H1 (cell line): ENCODE data around the gene HCAR2. TPM values are rescaled to one million over a fixed set of nuclear protein-coding genes. Genes with fewer than 3 reads are reported as not detected.
"Not testable (repeated sequence)": the region's sequence is repeated elsewhere in the genome, so short reads cannot be mapped to it uniquely, and the experiment has no call there.

Experiments used
- CTCF ChIA-PET: fragments of 300-600 bp; sonication (Branson Sonifier 250); formaldehyde crosslinking; loops from one replicate; lab custom pipeline; 2021; ENCODE audit not compliant: partially characterized antibody; lab: Charles Lee
- POLR2A ChIA-PET: fragments of 300-600 bp; sonication (Branson Sonifier 250); formaldehyde crosslinking; loops from one replicate; lab custom pipeline; 2021; ENCODE audit warnings: inconsistent platforms; ENCODE audit not compliant: partially characterized antibody; lab: Charles Lee
- DNase-seq, 2 experiments: peaks; one replicate each; pipeline versions ENCODE4 v3.0.0 to v3.0.0-alpha.2; 2010 to 2022; ENCODE audit warnings: low spot score in 2 of 2, low read depth in 1 of 2, mixed read lengths in 1 of 2
- FAIRE-seq: peaks from 2 replicates; lab custom pipeline; 2011; peaks lifted over from hg19 to GRCh38; lab: Jason Lieb, UNC
- H2AFZ ChIP-seq: 2 replicates; pipeline ENCODE4 v1.8.1; 2012; ENCODE audit warnings: low read length, inconsistent platforms
- H2AK5ac ChIP-seq: 2 replicates; pipeline ENCODE4 v1.6.1; 2013; ENCODE audit warnings: low read depth, low read length
- H2BK120ac ChIP-seq: replicated peaks from 2 replicates; pipeline ENCODE3; 2013; ENCODE audit warnings: low read depth, low read length, inconsistent platforms
- H2BK12ac ChIP-seq: 2 replicates; pipeline ENCODE4 v1.6.1; 2013; ENCODE audit warnings: low read depth, low read length
- H2BK15ac ChIP-seq: 2 replicates; pipeline ENCODE4 v1.6.1; 2013; ENCODE audit warnings: low read length
- H2BK20ac ChIP-seq: 2 replicates; pipeline ENCODE4 v1.6.1; 2013; ENCODE audit warnings: low read length
- H2BK5ac ChIP-seq: 2 replicates; pipeline ENCODE4 v1.6.1; 2013; ENCODE audit warnings: low read depth, low read length
- H3K14ac ChIP-seq: 2 replicates; pipeline ENCODE4 v1.6.1; 2013; ENCODE audit warnings: inconsistent platforms; ENCODE audit not compliant: insufficient read length
- H3K18ac ChIP-seq: 2 replicates; pipeline ENCODE4 v1.6.1; 2013; ENCODE audit warnings: low read length; ENCODE audit errors: extremely low read depth
- H3K23ac ChIP-seq: 2 replicates; pipeline ENCODE4 v1.6.1; 2013; ENCODE audit warnings: inconsistent platforms; ENCODE audit not compliant: insufficient read length
- H3K23me2 ChIP-seq: 2 replicates; pipeline ENCODE4 v1.6.1; 2013; ENCODE audit warnings: low read depth, low read length
- H3K27ac ChIP-seq: 2 replicates; pipeline ENCODE4 v1.6.1; 2011; ENCODE audit warnings: low read depth, low read length, inconsistent platforms
- H3K27me3 ChIP-seq, 4 experiments: replicated peaks in 1 of 4; 1 replicate in 1 of 4; 2 replicates in 3 of 4; pipeline versions ENCODE4 v1.6.1 to v1.8.1; 2011 to 2013; ENCODE audit warnings: low read length in 3 of 4, mild to moderate bottlenecking in 3 of 4, inconsistent platforms in 2 of 4, mixed read lengths in 2 of 4, moderate library complexity in 1 of 4; ENCODE audit not compliant: control insufficient read depth in 3 of 4, insufficient read depth in 3 of 4; ENCODE audit errors: extremely low read depth in 1 of 4
- H3K36me3 ChIP-seq, 4 experiments: 2 replicates each; pipeline versions ENCODE4 v1.6.1 to v1.8.1; 2011 to 2013; ENCODE audit warnings: mild to moderate bottlenecking in 4 of 4, low read length in 3 of 4, moderate library complexity in 2 of 4, control low read depth in 1 of 4, inconsistent platforms in 1 of 4; ENCODE audit not compliant: insufficient read depth in 4 of 4, control insufficient read depth in 2 of 4
- H3K4ac ChIP-seq: replicated peaks from 2 replicates; pipeline ENCODE3; 2013; ENCODE audit warnings: low read length, low read depth, mixed read lengths, inconsistent platforms; ENCODE audit not compliant: insufficient read length
- H3K4me1 ChIP-seq, 4 experiments: replicated peaks in 1 of 4; 1 replicate in 1 of 4; 2 replicates in 3 of 4; pipeline versions ENCODE4 v1.6.1 to v1.8.1; 2011 to 2013; ENCODE audit warnings: low read length in 3 of 4, inconsistent platforms in 2 of 4, mixed read lengths in 1 of 4; ENCODE audit not compliant: insufficient read depth in 4 of 4, control insufficient read depth in 3 of 4
- H3K4me2 ChIP-seq, 2 experiments: 2 replicates each; pipeline versions ENCODE4 v1.6.1 to v1.8.1; 2011 to 2013; ENCODE audit warnings: low read depth in 2 of 2, low read length in 2 of 2, control low read depth in 1 of 2, inconsistent platforms in 1 of 2, mild to moderate bottlenecking in 1 of 2; ENCODE audit not compliant: insufficient read depth in 1 of 2
- H3K4me3 ChIP-seq, 4 experiments: fragments of 200-600, 300-600 bp in 1 of 4; sonication (generic), shearing (Covaris generic), sonication (Bioruptor Twin) in 1 of 4; 2 replicates each; pipeline versions ENCODE4 v1.5.1 to v1.8.1; 2011 to 2016; ENCODE audit warnings: low read length in 4 of 4, low read depth in 3 of 4, control low read depth in 2 of 4, inconsistent platforms in 2 of 4, mild to moderate bottlenecking in 2 of 4, mixed read lengths in 1 of 4, moderate library complexity in 1 of 4; ENCODE audit not compliant: insufficient read depth in 2 of 4; ENCODE audit errors: extremely low read depth in 1 of 4
- H3K56ac ChIP-seq: replicated peaks from 2 replicates; pipeline ENCODE3; 2013; ENCODE audit warnings: low read depth, mild to moderate bottlenecking, mixed read lengths, low read length, inconsistent platforms; ENCODE audit not compliant: insufficient read length
- H3K79me1 ChIP-seq: 2 replicates; pipeline ENCODE4 v1.6.1; 2013; ENCODE audit warnings: low read depth, low read length, control low read depth
- H3K79me2 ChIP-seq, 2 experiments: 2 replicates each; pipeline versions ENCODE4 v1.6.1 to v1.8.1; 2012 to 2013; ENCODE audit warnings: low read length in 2 of 2, mild to moderate bottlenecking in 2 of 2, inconsistent platforms in 1 of 2; ENCODE audit not compliant: insufficient read depth in 2 of 2, control insufficient read depth in 1 of 2
- H3K9ac ChIP-seq, 4 experiments: replicated peaks in 1 of 4; 1 replicate in 1 of 4; 2 replicates in 3 of 4; pipeline versions ENCODE4 v1.6.1 to v1.8.1; 2011 to 2013; ENCODE audit warnings: low read depth in 3 of 4, low read length in 3 of 4, control low read depth in 2 of 4, mild to moderate bottlenecking in 2 of 4, moderate library complexity in 2 of 4, inconsistent platforms in 1 of 4; ENCODE audit errors: extremely low read depth in 1 of 4
- H3K9me3 ChIP-seq, 2 experiments: 2 replicates each; pipeline versions ENCODE4 v1.6.1 to v1.8.1; 2012 to 2013; ENCODE audit warnings: mild to moderate bottlenecking in 2 of 2, moderate library complexity in 2 of 2, control low read depth in 1 of 2, inconsistent platforms in 1 of 2, low read depth in 1 of 2, low read length in 1 of 2, mixed read lengths in 1 of 2; ENCODE audit not compliant: insufficient read depth in 2 of 2
- H4K20me1 ChIP-seq, 2 experiments: replicated peaks in 1 of 2; 2 replicates each; pipeline versions ENCODE3 to v1.8.1; 2011 to 2013; ENCODE audit warnings: inconsistent platforms in 2 of 2, low read length in 2 of 2, mild to moderate bottlenecking in 1 of 2; ENCODE audit not compliant: insufficient read depth in 2 of 2, control insufficient read depth in 1 of 2
- H4K5ac ChIP-seq: 2 replicates; pipeline ENCODE4 v1.6.1; 2013; ENCODE audit warnings: low read length, low read depth, mixed read lengths, inconsistent platforms; ENCODE audit not compliant: insufficient read length
- H4K8ac ChIP-seq: 2 replicates; pipeline ENCODE4 v1.8.0; 2013; ENCODE audit warnings: mild to moderate bottlenecking, moderate library complexity, low read length, inconsistent platforms; ENCODE audit not compliant: insufficient read depth; ENCODE audit errors: extremely low read depth
- H4K91ac ChIP-seq: replicated peaks from 2 replicates; pipeline ENCODE3; 2013; ENCODE audit warnings: low read length, mixed read lengths, inconsistent platforms; ENCODE audit not compliant: insufficient read length
- WGBS, 2 experiments: shearing (Covaris generic) in 1 of 2; methylation state at CpG; one replicate each; pipeline versions ENCODE4 v1.1.6 to v1.1.7; 2013 to 2015; ENCODE audit warnings: low lambda C conversion rate in 2 of 2, mixed read lengths in 2 of 2, inconsistent platforms in 1 of 2, low coverage in 1 of 2, missing lambda C conversion rate in 1 of 2; ENCODE audit not compliant: insufficient replicate concordance in 2 of 2, insufficient coverage in 1 of 2, insufficient read length in 1 of 2; ENCODE audit errors: extremely low coverage in 1 of 2, missing lambda C conversion rate in 1 of 2; 5-methylcytosine and 5-hydroxymethylcytosine counted together
- polyA plus RNA-seq, 7 experiments: library from polyadenylated mRNA; depleted of rRNA in 3 of 7; stranded (reverse) in 5 of 7; unstranded in 2 of 7; fragments of >200 nt in 5 of 7; fragments of 200-250 nt in 2 of 7; gene quantifications; 1 replicate in 5 of 7; 2 replicates in 1 of 7; 4 replicates in 1 of 7; pipeline versions ENCODE4 v1.2.1 to v1.2.3, GENCODE V29; 2011 to 2013; ENCODE audit warnings: missing spikeins in 2 of 7, mixed read lengths in 2 of 7
- total RNA-seq: library from RNA; stranded (reverse); fragmentation: NEBNext Ultra II Directional; extraction: Animal tissue kit (Norgen Biotek cat#: 25700); gene quantifications from 2 replicates; pipeline ENCODE4 v1.2.1, GENCODE V29; 2021

Gene HCAR2
- total and polyA plus RNA-seq, 2 of the 8 experiments (the other 6 are each of a cell fraction or from before 2014, with no cell fraction given) = not detected

DNA sequence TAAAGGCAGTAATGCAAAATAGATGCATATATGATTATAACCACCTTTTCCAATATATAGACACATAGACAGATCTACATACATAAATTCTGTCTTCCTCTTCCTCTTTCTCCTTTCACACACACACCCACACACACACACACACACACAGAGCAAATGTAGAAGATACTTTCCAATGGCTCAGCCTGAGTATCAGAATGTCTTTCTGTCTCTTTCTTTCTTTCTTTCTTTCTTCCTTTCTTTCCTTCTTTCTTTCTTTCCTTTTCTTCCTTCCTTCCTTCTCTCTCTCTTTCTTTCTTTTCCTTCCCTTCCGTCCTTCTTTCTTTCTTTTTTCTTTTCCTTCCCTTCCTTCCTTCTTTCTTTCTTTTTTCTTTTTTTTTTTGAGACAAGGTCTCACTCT, 8.1 kb upstream of the HCAR2 start:
- H3K4ac ChIP-seq, H2BK15ac ChIP-seq, H3K9ac ChIP-seq, H3K27ac ChIP-seq, H4K5ac ChIP-seq, H3K27me3 ChIP-seq, DNase-seq, H3K4me3 ChIP-seq, H3K23me2 ChIP-seq, H3K4me1 ChIP-seq, H2BK20ac ChIP-seq, H2BK12ac ChIP-seq, H2BK5ac ChIP-seq, H4K8ac ChIP-seq, H2BK120ac ChIP-seq, FAIRE-seq, POLR2A ChIA-PET, H3K79me2 ChIP-seq, H3K4me2 ChIP-seq, H3K23ac ChIP-seq, H4K91ac ChIP-seq, H3K36me3 ChIP-seq, CTCF ChIA-PET, H2AK5ac ChIP-seq, H3K9me3 ChIP-seq, H3K18ac ChIP-seq, H2AFZ ChIP-seq, H3K14ac ChIP-seq, H4K20me1 ChIP-seq, H3K79me1 ChIP-seq, H3K56ac ChIP-seq: not testable (repeated sequence)
- 33% methylated on average over 1 of the region's 1 CpG; no CpG with 5 or more reads in 1 of the 2 experiments for WGBS, 2 experiments

DNA sequence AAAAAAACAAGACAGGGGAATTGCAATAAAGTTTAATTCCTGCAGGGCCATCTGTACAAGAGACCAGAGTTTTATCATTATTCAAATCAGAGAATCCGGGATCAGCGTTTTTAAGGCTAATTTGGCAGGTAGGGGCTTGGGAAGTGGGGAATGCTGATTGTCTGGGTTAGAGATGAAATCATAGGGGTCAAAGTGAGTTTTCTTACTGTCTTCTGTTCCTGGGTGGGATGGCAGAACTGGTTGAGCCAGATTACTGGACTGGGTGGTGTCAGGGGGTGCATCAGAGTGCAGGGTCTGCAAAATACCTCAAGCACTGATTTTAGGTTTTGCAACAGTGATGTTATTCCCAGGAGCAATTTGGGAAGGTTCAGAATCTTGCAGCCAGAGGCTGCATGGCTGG, 7.2 kb upstream of the HCAR2 start:
- H2BK5ac ChIP-seq, H2AFZ ChIP-seq, CTCF ChIA-PET, H3K79me2 ChIP-seq, H3K14ac ChIP-seq, H3K23ac ChIP-seq, POLR2A ChIA-PET, H3K79me1 ChIP-seq, H2AK5ac ChIP-seq, H3K9ac ChIP-seq, H3K27ac ChIP-seq, H4K20me1 ChIP-seq, H4K8ac ChIP-seq, DNase-seq, H2BK120ac ChIP-seq, H3K36me3 ChIP-seq, H4K5ac ChIP-seq, H3K4me2 ChIP-seq, H3K27me3 ChIP-seq, H3K4ac ChIP-seq, H2BK12ac ChIP-seq, H2BK20ac ChIP-seq, H3K4me1 ChIP-seq, FAIRE-seq, H4K91ac ChIP-seq, H3K4me3 ChIP-seq, H3K23me2 ChIP-seq, H3K18ac ChIP-seq, H2BK15ac ChIP-seq, H3K9me3 ChIP-seq, H3K56ac ChIP-seq: not testable (repeated sequence)
- WGBS, 2 experiments = 80% methylated on average over 2 of the region's 2 CpGs; no CpG with 5 or more reads in 1 of the 2 experiments
